HepG2 (cell line): ENCODE measurements around the gene MND1. TPM values are rescaled to one million over a fixed set of nuclear protein-coding genes. Genes with fewer than 3 reads are reported as not detected.

Experiments
- ATF7-NPFF ChIP-seq: sonication (generic); formaldehyde crosslinking; IDR thresholded peaks from 2 replicates; pipeline ENCODE4 v1.8.1; 2023; ENCODE audit warnings: mild to moderate bottlenecking, low read depth, missing genetic modification reagents, moderate library complexity
- KDM5B ChIP-seq: sonication (generic); formaldehyde crosslinking; IDR thresholded peaks from 2 replicates; pipeline ENCODE4 v1.4.0; 2020; ENCODE audit warnings: missing genetic modification reagents, mild to moderate bottlenecking, borderline replicate concordance
- NR2F2 ChIP-seq: IDR thresholded peaks from 2 replicates; pipeline ENCODE4 v1.6.1; 2012; ENCODE audit warnings: low read depth, inconsistent platforms, borderline replicate concordance
- ONECUT2 ChIP-seq: sonication (generic); formaldehyde crosslinking; IDR thresholded peaks from 2 replicates; pipeline ENCODE4 v1.4.0; 2020; ENCODE audit warnings: missing genetic modification reagents
- SALL2 ChIP-seq: sonication (generic); formaldehyde crosslinking; IDR thresholded peaks from 2 replicates; pipeline ENCODE4 v1.8.1; 2023; ENCODE audit warnings: mild to moderate bottlenecking, missing genetic modification reagents, inconsistent platforms
- ZBTB8A ChIP-seq: sonication (generic); formaldehyde crosslinking; IDR thresholded peaks from 2 replicates; pipeline ENCODE4 v1.4.0; 2020; ENCODE audit warnings: mild to moderate bottlenecking, low read depth, missing genetic modification reagents, borderline replicate concordance
- ZNF207 ChIP-seq: fragments of 450-650 bp; IDR thresholded peaks from 2 replicates; pipeline ENCODE4 v1.6.1; 2016; ENCODE audit warnings: antibody characterized with exemption, borderline replicate concordance
- ZNF720 ChIP-seq: sonication (generic); formaldehyde crosslinking; IDR thresholded peaks from 2 replicates; pipeline ENCODE4 v1.4.0; 2020; ENCODE audit warnings: missing genetic modification reagents
- ZNF782 ChIP-seq: sonication (generic); formaldehyde crosslinking; IDR thresholded peaks from 2 replicates; pipeline ENCODE4 v1.4.0; 2020; ENCODE audit warnings: missing genetic modification reagents, mild to moderate bottlenecking, borderline replicate concordance
- ZNF879 ChIP-seq: sonication (generic); formaldehyde crosslinking; IDR thresholded peaks from 2 replicates; pipeline ENCODE4 v1.8.1; 2023; ENCODE audit warnings: missing genetic modification reagents
- polyA plus RNA-seq, 8 experiments: library from polyadenylated mRNA; depleted of rRNA in 3 of 8; stranded (reverse) in 7 of 8; unstranded in 1 of 8; fragments of >200 nt; fragmentation: Illumina TruSeq in 4 of 8; extraction: Trizol in 4 of 8; gene quantifications; 2 replicates each; pipeline versions ENCODE4 v1.2.1 to v1.2.3, GENCODE V29; 2011 to 2016; ENCODE audit warnings: low read depth in 4 of 8, missing spikeins in 1 of 8, mixed read lengths in 1 of 8; ENCODE audit not compliant: insufficient read depth in 1 of 8
- total RNA-seq, 5 experiments: library from RNA; depleted of rRNA; stranded (reverse); fragments of >200 nt; fragmentation: Illumina TruSeq; extraction: Trizol; gene quantifications; 2 replicates each; pipeline ENCODE4 v1.2.3, GENCODE V29; 2016; ENCODE audit warnings: low read depth in 1 of 5
- TF ChIP-seq, protein P1 (sequence below): sonication (generic); formaldehyde crosslinking; conservative IDR thresholded peaks from 2 replicates; pipeline ENCODE4 v1.8.0; 2022; ENCODE audit warnings: low read depth, missing genetic modification reagents
- TF ChIP-seq, protein P2 (sequence below): sonication (generic); formaldehyde crosslinking; IDR thresholded peaks from 2 replicates; pipeline ENCODE4 v1.8.0; 2022; ENCODE audit warnings: mild to moderate bottlenecking, missing genetic modification reagents, moderate library complexity
- TF ChIP-seq, protein P3 (sequence below): sonication (generic); formaldehyde crosslinking; IDR thresholded peaks from 2 replicates; pipeline ENCODE4 v1.9.0; 2021; ENCODE audit warnings: missing genetic modification reagents, borderline replicate concordance
- TF ChIP-seq, protein P4 (sequence below): sonication (generic); formaldehyde crosslinking; IDR thresholded peaks from 2 replicates; pipeline ENCODE4 v1.9.0; 2021; ENCODE audit warnings: mild to moderate bottlenecking, missing genetic modification reagents

MND1 gene
- total and polyA plus RNA-seq, 2 of the 13 experiments (the other 11 are each of a cell fraction or from before 2014, with no cell fraction given): 4.8 to 30.7 TPM

DNA sequence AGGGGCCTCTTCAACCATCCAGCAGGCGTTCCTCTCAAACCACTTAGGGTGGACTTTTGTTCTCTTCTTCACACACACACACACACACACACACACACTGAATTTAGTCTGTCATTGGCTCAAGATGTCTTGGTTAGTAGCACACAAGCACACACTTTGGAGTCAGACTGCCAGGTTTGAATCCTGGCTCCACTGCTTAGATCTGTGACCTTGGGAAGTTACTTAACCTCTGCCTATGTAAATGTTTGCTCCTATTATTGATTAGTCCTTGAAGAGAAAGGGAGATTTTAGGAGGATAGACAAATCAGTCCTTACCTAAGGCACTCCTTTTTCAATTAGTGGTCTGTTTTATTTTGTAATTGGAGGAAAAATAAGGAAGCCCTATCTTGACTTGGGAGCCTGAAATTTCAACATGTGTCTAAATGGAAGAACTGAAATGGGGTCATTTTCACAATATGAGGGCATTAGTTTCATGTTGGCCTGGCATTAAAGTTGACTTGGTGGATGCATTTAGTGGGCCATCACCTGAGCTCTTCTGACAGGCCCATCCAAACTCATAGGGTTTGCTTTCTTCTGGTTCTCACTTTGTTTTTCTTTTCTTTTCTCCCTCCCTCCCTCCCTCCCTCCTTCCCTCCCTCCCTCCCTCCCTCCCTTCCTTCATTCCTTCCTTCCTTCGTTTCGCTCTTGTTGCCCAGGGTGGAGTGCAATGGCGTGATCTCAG, 108.3 kb downstream of the MND1 start (continued):
- TF ChIP-seq, protein P1, sequence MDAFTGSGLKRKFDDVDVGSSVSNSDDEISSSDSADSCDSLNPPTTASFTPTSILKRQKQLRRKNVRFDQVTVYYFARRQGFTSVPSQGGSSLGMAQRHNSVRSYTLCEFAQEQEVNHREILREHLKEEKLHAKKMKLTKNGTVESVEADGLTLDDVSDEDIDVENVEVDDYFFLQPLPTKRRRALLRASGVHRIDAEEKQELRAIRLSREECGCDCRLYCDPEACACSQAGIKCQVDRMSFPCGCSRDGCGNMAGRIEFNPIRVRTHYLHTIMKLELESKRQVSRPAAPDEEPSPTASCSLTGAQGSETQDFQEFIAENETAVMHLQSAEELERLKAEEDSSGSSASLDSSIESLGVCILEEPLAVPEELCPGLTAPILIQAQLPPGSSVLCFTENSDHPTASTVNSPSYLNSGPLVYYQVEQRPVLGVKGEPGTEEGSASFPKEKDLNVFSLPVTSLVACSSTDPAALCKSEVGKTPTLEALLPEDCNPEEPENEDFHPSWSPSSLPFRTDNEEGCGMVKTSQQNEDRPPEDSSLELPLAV (CRISPR knock-in tag): no peak
- no peak for TF ChIP-seq ZBTB8A
- TF ChIP-seq ZNF207: no peak
- TF ChIP-seq ATF7-NPFF (CRISPR knock-in tag): no peak
- TF ChIP-seq, protein P2, sequence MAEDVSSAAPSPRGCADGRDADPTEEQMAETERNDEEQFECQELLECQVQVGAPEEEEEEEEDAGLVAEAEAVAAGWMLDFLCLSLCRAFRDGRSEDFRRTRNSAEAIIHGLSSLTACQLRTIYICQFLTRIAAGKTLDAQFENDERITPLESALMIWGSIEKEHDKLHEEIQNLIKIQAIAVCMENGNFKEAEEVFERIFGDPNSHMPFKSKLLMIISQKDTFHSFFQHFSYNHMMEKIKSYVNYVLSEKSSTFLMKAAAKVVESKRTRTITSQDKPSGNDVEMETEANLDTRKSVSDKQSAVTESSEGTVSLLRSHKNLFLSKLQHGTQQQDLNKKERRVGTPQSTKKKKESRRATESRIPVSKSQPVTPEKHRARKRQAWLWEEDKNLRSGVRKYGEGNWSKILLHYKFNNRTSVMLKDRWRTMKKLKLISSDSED (CRISPR knock-in tag): no peak
- no peak for TF ChIP-seq SALL2 (CRISPR knock-in tag)
- TF ChIP-seq ZNF879 (CRISPR knock-in tag): no peak
- TF ChIP-seq, protein P3, sequence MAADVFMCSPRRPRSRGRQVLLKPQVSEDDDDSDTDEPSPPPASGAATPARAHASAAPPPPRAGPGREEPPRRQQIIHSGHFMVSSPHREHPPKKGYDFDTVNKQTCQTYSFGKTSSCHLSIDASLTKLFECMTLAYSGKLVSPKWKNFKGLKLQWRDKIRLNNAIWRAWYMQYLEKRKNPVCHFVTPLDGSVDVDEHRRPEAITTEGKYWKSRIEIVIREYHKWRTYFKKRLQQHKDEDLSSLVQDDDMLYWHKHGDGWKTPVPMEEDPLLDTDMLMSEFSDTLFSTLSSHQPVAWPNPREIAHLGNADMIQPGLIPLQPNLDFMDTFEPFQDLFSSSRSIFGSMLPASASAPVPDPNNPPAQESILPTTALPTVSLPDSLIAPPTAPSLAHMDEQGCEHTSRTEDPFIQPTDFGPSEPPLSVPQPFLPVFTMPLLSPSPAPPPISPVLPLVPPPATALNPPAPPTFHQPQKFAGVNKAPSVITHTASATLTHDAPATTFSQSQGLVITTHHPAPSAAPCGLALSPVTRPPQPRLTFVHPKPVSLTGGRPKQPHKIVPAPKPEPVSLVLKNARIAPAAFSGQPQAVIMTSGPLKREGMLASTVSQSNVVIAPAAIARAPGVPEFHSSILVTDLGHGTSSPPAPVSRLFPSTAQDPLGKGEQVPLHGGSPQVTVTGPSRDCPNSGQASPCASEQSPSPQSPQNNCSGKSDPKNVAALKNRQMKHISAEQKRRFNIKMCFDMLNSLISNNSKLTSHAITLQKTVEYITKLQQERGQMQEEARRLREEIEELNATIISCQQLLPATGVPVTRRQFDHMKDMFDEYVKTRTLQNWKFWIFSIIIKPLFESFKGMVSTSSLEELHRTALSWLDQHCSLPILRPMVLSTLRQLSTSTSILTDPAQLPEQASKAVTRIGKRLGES (CRISPR knock-in tag): no peak
- TF ChIP-seq, protein P4, sequence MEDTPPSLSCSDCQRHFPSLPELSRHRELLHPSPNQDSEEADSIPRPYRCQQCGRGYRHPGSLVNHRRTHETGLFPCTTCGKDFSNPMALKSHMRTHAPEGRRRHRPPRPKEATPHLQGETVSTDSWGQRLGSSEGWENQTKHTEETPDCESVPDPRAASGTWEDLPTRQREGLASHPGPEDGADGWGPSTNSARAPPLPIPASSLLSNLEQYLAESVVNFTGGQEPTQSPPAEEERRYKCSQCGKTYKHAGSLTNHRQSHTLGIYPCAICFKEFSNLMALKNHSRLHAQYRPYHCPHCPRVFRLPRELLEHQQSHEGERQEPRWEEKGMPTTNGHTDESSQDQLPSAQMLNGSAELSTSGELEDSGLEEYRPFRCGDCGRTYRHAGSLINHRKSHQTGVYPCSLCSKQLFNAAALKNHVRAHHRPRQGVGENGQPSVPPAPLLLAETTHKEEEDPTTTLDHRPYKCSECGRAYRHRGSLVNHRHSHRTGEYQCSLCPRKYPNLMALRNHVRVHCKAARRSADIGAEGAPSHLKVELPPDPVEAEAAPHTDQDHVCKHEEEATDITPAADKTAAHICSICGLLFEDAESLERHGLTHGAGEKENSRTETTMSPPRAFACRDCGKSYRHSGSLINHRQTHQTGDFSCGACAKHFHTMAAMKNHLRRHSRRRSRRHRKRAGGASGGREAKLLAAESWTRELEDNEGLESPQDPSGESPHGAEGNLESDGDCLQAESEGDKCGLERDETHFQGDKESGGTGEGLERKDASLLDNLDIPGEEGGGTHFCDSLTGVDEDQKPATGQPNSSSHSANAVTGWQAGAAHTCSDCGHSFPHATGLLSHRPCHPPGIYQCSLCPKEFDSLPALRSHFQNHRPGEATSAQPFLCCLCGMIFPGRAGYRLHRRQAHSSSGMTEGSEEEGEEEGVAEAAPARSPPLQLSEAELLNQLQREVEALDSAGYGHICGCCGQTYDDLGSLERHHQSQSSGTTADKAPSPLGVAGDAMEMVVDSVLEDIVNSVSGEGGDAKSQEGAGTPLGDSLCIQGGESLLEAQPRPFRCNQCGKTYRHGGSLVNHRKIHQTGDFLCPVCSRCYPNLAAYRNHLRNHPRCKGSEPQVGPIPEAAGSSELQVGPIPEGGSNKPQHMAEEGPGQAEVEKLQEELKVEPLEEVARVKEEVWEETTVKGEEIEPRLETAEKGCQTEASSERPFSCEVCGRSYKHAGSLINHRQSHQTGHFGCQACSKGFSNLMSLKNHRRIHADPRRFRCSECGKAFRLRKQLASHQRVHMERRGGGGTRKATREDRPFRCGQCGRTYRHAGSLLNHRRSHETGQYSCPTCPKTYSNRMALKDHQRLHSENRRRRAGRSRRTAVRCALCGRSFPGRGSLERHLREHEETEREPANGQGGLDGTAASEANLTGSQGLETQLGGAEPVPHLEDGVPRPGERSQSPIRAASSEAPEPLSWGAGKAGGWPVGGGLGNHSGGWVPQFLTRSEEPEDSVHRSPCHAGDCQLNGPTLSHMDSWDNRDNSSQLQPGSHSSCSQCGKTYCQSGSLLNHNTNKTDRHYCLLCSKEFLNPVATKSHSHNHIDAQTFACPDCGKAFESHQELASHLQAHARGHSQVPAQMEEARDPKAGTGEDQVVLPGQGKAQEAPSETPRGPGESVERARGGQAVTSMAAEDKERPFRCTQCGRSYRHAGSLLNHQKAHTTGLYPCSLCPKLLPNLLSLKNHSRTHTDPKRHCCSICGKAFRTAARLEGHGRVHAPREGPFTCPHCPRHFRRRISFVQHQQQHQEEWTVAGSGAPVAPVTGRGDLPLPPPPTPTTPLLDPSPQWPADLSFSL (CRISPR knock-in tag): peak; percentile 80; the same call in 1 of the 2 replicates
- no peak for TF ChIP-seq ZNF720
- peak; percentile 47; the same call in 1 of the 2 replicates for TF ChIP-seq NR2F2
- TF ChIP-seq KDM5B (CRISPR knock-in tag): no peak
- peak; percentile 94 for TF ChIP-seq ONECUT2 (CRISPR knock-in tag)
- no peak for TF ChIP-seq ZNF782 (CRISPR knock-in tag)
